Body of pancreas (tissue), 4 donors: ENCODE data around the gene CHCHD6.

Source experiments
- CTCF ChIP-seq, 7 experiments: fragments of 450-650 bp in 4 of 7; fragments of 200-600 bp in 3 of 7; sonication (generic) in 3 of 7; IDR thresholded peaks; one replicate each; pipeline ENCODE4 v1.5.1; 2016 to 2019; ENCODE audit warnings: antibody characterized with exemption in 7 of 7
- POLR2A ChIP-seq, 3 donors: fragments of 450-650 bp; IDR thresholded peaks; one replicate each; pipeline ENCODE4 v1.6.1; 2016; ENCODE audit warnings: antibody characterized with exemption in 3 of 3, mild to moderate bottlenecking in 2 of 3

- TF ChIP-seq CTCF (IDR thresholded peaks at IDR 0.05) (no peak), POLR2A (IDR thresholded peaks at IDR 0.05) (no peak)
Measured at GRCh38 chr3:126893651-126894050, 189.6 kb downstream of the CHCHD6 start.
